ENCODE measurements around the gene TSR1.

Gene TSR1

DNA sequence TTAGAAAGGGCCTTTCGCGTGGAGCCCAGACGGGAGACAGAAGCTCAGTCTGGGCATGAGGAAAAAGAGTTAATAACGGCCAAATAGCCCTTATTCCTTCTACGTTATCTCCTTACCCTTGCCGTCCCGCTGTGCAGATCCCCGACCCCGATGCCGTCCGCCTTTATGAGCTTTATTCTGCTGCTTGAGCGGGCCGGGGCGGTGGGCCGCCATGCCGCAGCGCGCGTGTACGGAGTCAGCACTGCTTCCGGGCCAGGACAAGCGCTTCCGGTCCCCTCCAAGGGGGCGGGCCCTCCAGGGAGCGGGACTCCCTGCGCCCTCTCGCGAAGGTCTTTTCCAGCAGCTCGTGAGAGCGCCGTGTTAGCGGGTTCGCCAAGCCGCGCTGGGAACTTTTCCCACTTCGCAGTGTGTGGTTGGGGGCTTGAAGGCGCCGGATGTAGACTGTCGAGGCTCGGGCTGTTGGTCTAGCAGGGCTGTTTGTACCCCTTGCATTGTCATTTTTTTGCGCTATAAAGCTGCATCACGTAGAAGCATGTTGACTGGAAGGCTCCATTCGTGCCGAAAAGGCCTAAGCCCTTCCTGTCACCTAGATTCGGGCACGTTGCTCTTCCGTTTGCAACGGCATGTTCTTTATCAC, at the start of gene TSR1:
Gene TSR1, minus strand, starts transcription at position 243 of the 637 bp plus-strand sequence. Its CDS starts 30 bp downstream, at position 213.
- H3K9ac ChIP-seq = peak within 1 kb of the TSS; percentile 73
- no peaks in the 10 kb centered on the region for H3K36me3 ChIP-seq (ENCODE audit: control insufficient read depth, insufficient read depth, low read length)
- H3K79me2 ChIP-seq = peaks cover 21% of the 10 kb centered on the region
- peak within 1 kb of the TSS; percentile 95 for H3K4me2 ChIP-seq (ENCODE audit: low read length)
- peak within 1 kb of the TSS; percentile 90 for H3K27ac ChIP-seq
- H3K27me3 ChIP-seq (ENCODE audit: control insufficient read depth, insufficient read depth, low read length) = no peaks in the 10 kb centered on the region
- TF ChIP-seq, protein P1, sequence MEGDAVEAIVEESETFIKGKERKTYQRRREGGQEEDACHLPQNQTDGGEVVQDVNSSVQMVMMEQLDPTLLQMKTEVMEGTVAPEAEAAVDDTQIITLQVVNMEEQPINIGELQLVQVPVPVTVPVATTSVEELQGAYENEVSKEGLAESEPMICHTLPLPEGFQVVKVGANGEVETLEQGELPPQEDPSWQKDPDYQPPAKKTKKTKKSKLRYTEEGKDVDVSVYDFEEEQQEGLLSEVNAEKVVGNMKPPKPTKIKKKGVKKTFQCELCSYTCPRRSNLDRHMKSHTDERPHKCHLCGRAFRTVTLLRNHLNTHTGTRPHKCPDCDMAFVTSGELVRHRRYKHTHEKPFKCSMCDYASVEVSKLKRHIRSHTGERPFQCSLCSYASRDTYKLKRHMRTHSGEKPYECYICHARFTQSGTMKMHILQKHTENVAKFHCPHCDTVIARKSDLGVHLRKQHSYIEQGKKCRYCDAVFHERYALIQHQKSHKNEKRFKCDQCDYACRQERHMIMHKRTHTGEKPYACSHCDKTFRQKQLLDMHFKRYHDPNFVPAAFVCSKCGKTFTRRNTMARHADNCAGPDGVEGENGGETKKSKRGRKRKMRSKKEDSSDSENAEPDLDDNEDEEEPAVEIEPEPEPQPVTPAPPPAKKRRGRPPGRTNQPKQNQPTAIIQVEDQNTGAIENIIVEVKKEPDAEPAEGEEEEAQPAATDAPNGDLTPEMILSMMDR (IDR thresholded peaks at IDR 0.05) = peak; percentile 33
- H3K4me3 ChIP-seq (ENCODE audit: low read depth, low read length) = peak within 1 kb of the TSS; percentile 62
- H3K4me1 ChIP-seq = peaks cover 5% of the 10 kb centered on the region
- no peaks in the 10 kb centered on the region for H3K9me3 ChIP-seq (ENCODE audit: control insufficient read depth, low read length)
- H2AFZ ChIP-seq = peak within 1 kb of the TSS; percentile 96

DNA sequence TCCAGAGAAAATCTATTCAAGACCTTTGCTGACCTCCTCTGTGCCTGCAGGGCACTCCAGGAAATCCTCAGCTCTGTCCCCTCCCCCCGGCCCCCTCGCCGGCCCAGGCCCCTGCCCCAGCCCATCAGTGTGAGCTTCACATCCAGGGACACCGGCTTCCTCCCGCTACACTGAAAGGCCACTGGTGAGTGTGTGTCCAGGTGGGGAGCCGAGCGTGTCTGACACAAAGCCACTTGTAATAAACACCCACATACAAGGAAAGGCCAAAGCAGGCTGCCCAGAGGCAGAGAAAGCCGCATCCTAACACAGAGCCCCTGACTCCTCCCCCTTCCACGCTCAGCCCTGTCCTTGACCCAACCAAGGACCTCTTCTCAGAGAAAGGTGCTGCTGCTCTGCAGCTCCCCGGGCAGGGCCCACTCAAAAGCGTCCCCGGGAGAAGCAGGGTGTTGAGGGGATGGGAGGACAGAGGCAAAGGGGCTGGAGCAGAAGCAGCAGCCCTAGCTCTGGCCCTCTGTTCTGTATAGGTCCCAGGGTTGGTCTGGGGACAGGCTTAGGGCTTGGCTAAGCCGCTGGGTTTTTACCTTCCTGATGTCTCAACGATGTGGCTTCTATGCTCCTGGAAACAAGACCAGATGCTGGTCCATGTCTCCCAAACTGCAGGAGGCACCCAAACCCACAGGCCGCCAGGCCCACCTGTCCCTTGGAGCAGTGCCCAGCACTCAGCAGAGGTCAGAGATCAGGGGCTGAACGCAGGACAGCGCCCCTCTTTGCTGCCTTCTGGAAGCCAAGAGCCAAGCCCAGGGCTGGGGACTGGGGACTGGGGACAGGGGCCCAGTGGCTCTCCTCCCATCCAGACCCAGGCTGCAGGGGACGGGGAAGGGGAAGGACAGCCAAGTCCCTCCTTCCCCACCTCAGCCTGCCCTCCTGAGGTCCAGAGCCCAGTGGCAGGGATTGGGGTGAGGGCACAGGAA, 49.3 kb upstream of the TSR1 start:
- Histone ChIP-seq H3K4me1 (peaks cover 46% of the 10 kb centered on the region), H2AFZ (peak overlapping the region; percentile 59), H3K36me3 (ENCODE audit: control insufficient read depth, insufficient read depth, low read length) (no peaks in the 10 kb centered on the region), H3K9me3 (ENCODE audit: control insufficient read depth, low read length) (no peaks in the 10 kb centered on the region), H3K27me3 (ENCODE audit: control insufficient read depth, insufficient read depth, low read length) (no peaks in the 10 kb centered on the region), H3K9ac (no peak overlapping the region), H3K4me3 (ENCODE audit: low read depth, low read length) (no peak overlapping the region), H3K4me2 (ENCODE audit: low read length) (peak overlapping the region; percentile 54), H3K79me2 (peaks cover 25% of the 10 kb centered on the region), H3K27ac (peak overlapping the region; percentile 90)
- TF ChIP-seq, protein P1 (IDR thresholded peaks at IDR 0.05) = no peak

DNA sequence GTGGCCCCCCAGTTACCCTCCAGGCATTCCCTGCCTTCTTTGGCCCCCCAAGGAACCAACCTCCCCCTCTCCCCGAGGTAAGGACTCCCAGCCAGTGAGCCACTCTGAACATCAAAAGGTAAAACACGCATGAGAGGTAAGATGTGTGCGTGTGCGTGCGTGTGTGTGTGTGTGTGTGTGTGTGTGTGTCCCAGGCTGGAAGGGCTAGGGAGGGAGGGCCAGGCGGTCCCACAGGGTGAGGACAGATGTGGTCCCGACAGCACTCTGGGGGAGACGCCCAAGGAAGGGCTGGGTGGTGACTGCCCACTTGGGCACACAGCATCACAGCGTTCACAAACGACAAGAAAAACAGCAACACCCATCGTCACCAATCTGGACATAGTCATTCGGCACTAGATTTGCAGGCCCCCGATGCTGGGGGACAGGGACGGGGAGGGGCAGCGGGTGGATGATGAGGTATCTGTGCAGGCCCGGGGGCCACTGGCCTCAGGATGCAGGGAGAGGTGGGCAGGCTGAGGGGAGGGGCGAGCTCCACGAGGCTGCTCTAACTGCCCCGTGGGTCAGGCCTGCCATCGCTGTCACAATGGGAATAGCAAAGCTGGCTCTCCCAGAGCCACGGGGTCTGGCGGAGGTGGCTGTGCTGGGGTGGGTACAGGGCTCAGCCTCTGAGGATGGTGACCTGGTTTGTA, 48.3 kb upstream of the TSR1 start:
- no peaks in the 10 kb centered on the region for H3K36me3 ChIP-seq (ENCODE audit: control insufficient read depth, insufficient read depth, low read length)
- H3K9ac ChIP-seq = no peak overlapping the region
- peaks cover 17% of the 10 kb centered on the region for H3K79me2 ChIP-seq
- no peaks in the 10 kb centered on the region for H3K27me3 ChIP-seq (ENCODE audit: control insufficient read depth, insufficient read depth, low read length)
- TF ChIP-seq, protein P1 (IDR thresholded peaks at IDR 0.05) = no peak
- no peak overlapping the region for H3K4me2 ChIP-seq (ENCODE audit: low read length)
- no peaks in the 10 kb centered on the region for H3K9me3 ChIP-seq (ENCODE audit: control insufficient read depth, low read length)
- H3K4me1 ChIP-seq = peaks cover 46% of the 10 kb centered on the region
- H2AFZ ChIP-seq = no peak overlapping the region
- peak overlapping the region; percentile 90 for H3K27ac ChIP-seq
- H3K4me3 ChIP-seq (ENCODE audit: low read depth, low read length) = no peak overlapping the region

DNA sequence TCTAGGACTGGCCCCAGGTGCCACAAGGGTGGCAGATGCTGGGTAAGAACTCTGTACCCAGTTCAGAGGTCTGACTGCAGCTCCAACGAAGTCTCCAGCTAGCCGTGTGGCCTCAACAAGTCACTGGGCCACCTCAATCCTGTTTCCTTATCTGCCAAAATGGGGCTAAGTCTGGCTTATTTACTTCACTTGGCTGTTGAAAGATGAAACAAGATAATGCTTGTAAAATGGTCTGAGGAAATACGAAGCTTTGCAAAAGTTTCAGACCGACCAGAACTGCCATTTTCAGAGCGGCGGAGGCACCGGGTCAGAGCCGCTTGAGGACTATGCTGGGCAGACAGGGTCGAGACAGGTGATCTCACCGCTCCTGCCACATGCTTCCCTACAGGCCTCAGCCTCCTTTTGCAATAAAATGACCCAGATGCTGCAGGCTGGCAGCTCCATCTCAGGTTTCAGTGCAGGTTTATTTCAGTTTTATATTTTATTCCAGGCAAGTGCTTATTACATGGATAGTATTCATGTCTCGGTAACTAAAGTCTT, 47.4 kb upstream of the TSR1 start:
- Histone ChIP-seq H3K9me3 (ENCODE audit: control insufficient read depth, low read length) (no peaks in the 10 kb centered on the region), H3K79me2 (peaks cover 8% of the 10 kb centered on the region), H3K4me1 (peaks cover 46% of the 10 kb centered on the region), H3K9ac (no peak overlapping the region), H3K4me3 (ENCODE audit: low read depth, low read length) (peak overlapping the region; percentile 33), H3K27me3 (ENCODE audit: control insufficient read depth, insufficient read depth, low read length) (no peaks in the 10 kb centered on the region), H3K27ac (peak overlapping the region; percentile 73), H3K4me2 (ENCODE audit: low read length) (peak overlapping the region; percentile 38), H2AFZ (no peak overlapping the region), H3K36me3 (ENCODE audit: control insufficient read depth, insufficient read depth, low read length) (no peaks in the 10 kb centered on the region)
- TF ChIP-seq, protein P1 (IDR thresholded peaks at IDR 0.05) = no peak
